Esophagus squamous epithelium (tissue), 5 donors: ENCODE data around the gene ZGPAT. TPM values are rescaled to one million over a fixed set of nuclear protein-coding genes. Genes with fewer than 3 reads are reported as not detected.

Experiments
- DNase-seq: peaks from one replicate; lab custom pipeline; 2025; lab: John Stamatoyannopoulos, UW
- H3K27ac ChIP-seq, 4 donors: fragments of 200-600 bp; sonication (generic); one replicate each; pipeline ENCODE4 v1.5.1; 2016 to 2019; ENCODE audit warnings: mild to moderate bottlenecking in 1 of 4
- H3K27me3 ChIP-seq, 4 donors: fragments of 200-600 bp; sonication (generic); 1 replicate in 3 of 4; 2 replicates in 1 of 4; pipeline versions ENCODE4 v1.5.1 to v1.6.0; 2017 to 2021; ENCODE audit warnings: antibody characterized with exemption in 1 of 4
- H3K36me3 ChIP-seq, 3 donors: fragments of 200-600 bp; sonication (generic); one replicate each; pipeline ENCODE4 v1.5.1; 2016 to 2019
- H3K4me1 ChIP-seq, 3 donors: fragments of 200-600 bp; sonication (generic); one replicate each; pipeline ENCODE4 v1.5.1; 2017 to 2019
- H3K4me3 ChIP-seq, 4 donors: fragments of 200-600 bp; sonication (generic); 1 replicate in 3 of 4; 2 replicates in 1 of 4; pipeline ENCODE4 v1.5.1; 2016 to 2019; ENCODE audit warnings: mild to moderate bottlenecking in 2 of 4, moderate library complexity in 1 of 4
- H3K9me3 ChIP-seq, 3 donors: fragments of 200-600 bp; sonication (generic); one replicate each; pipeline ENCODE4 v1.5.1; 2016 to 2019
- CTCF ChIP-seq, 6 experiments: fragments of 450-650 bp in 4 of 6; fragments of 200-600 bp in 2 of 6; sonication (generic) in 2 of 6; IDR thresholded peaks; one replicate each; pipeline ENCODE4 v1.5.1; 2016 to 2019; ENCODE audit warnings: antibody characterized with exemption in 6 of 6, mild to moderate bottlenecking in 4 of 6, moderate library complexity in 4 of 6
- POLR2A ChIP-seq, 4 donors: fragments of 450-650 bp; IDR thresholded peaks; one replicate each; pipeline ENCODE4 v1.6.1; 2017; ENCODE audit warnings: antibody characterized with exemption in 4 of 4, mild to moderate bottlenecking in 4 of 4, moderate library complexity in 3 of 4
- WGBS, 2 donors: methylation state at CpG; one replicate each; pipeline ENCODE4 v1.1.5; 2018; 5-methylcytosine and 5-hydroxymethylcytosine counted together
- intact Hi-C: fragments of 100-400 bp; cut with DNase I; formaldehyde crosslinking; loops from one replicate; pipeline ENCODE4 v1.15.0; 2022
- total RNA-seq, 4 donors: library from RNA; depleted of rRNA; stranded (reverse); fragments of >200 nt; gene quantifications; one replicate each; pipeline ENCODE4 v1.1.0, GENCODE V29; 2016
- donor health status: DM: yes; HTN: yes; CAD: no.

The ZGPAT gene
- total RNA-seq, 4 donors from 2014 or later: 25.4 to 31.9 (median 28.3) TPM

GRCh38 chr20:63702751-63703470 lies 4.9 kb upstream of the ZGPAT start:
- TF ChIP-seq CTCF (IDR thresholded peaks at IDR 0.05): no peak
- no peak for TF ChIP-seq POLR2A (IDR thresholded peaks at IDR 0.05)

GRCh38 chr20:63703471-63703975 lies 4.3 kb upstream of the ZGPAT start:
- Histone ChIP-seq H3K9me3 (no peaks in the 10 kb centered on the region), H3K36me3 (peaks cover 10 to 45% (median 25%) of the 10 kb centered on the region in 3 donors)
- intact Hi-C loops: no loop called here

More at GRCh38 chr20:63702751-63703470, 4.9 kb upstream of the ZGPAT start:
- WGBS, 2 donors: 52 to 83% methylated on average over 5 to 9 of the region's 13 CpGs
- Histone ChIP-seq H3K27me3 (no peaks in the 10 kb centered on the region), H3K36me3 (peaks cover 10 to 45% (median 25%) of the 10 kb centered on the region in 3 donors), H3K4me3 (no peak overlapping the region), H3K9me3 (no peaks in the 10 kb centered on the region), H3K27ac (no peak overlapping the region), H3K4me1 (peaks cover 27 to 40% (median 32%) of the 10 kb centered on the region in 3 donors)
- intact Hi-C loops: no loop called here
- no peak for DNase-seq

GRCh38 chr20:63703976-63704748 lies 3.7 kb upstream of the ZGPAT start:
- DNase-seq: no peak
- no peak overlapping the region for H3K27ac ChIP-seq

More at GRCh38 chr20:63703471-63703975, 4.3 kb upstream of the ZGPAT start:
- DNase-seq: no peak
- Histone ChIP-seq H3K4me1 (peaks cover 27 to 38% (median 27%) of the 10 kb centered on the region in 3 donors), H3K4me3 (no peak overlapping the region), H3K27me3 (no peaks in the 10 kb centered on the region), H3K27ac (no peak overlapping the region)
- WGBS, 2 donors: 90% methylated on average over 2 of the region's 15 CpGs; no CpG with 5 or more reads in 1 of the 2 donors
- TF ChIP-seq CTCF (IDR thresholded peaks at IDR 0.05) (no peak), POLR2A (IDR thresholded peaks at IDR 0.05) (no peak)

GRCh38 chr20:63704749-63705117 lies 3.1 kb upstream of the ZGPAT start:
- DNase-seq: no peak
- no peak for TF ChIP-seq POLR2A (IDR thresholded peaks at IDR 0.05)
- Histone ChIP-seq H3K9me3 (no peaks in the 10 kb centered on the region), H3K27me3 (no peaks in the 10 kb centered on the region), H3K4me3 (no peak overlapping the region), H3K4me1 (peaks cover 22 to 38% (median 27%) of the 10 kb centered on the region in 3 donors), H3K27ac (no peak overlapping the region), H3K36me3 (peaks cover 10 to 54% (median 29%) of the 10 kb centered on the region in 3 donors)
- WGBS, 2 donors: 79 to 88% methylated on average over 5 of the region's 6 CpGs
- intact Hi-C loops: no loop called here

More at GRCh38 chr20:63703976-63704748, 3.7 kb upstream of the ZGPAT start:
- intact Hi-C loops: no loop called here
- 67 to 80% methylated on average over 2 to 3 of the region's 11 CpGs for WGBS, 2 donors
- Histone ChIP-seq H3K4me1 (peaks cover 27 to 38% (median 27%) of the 10 kb centered on the region in 3 donors), H3K27me3 (no peaks in the 10 kb centered on the region), H3K4me3 (no peak overlapping the region), H3K9me3 (no peaks in the 10 kb centered on the region), H3K36me3 (peaks cover 10 to 48% (median 25%) of the 10 kb centered on the region in 3 donors)
- no peak for TF ChIP-seq CTCF (IDR thresholded peaks at IDR 0.05)
- no peak for TF ChIP-seq POLR2A (IDR thresholded peaks at IDR 0.05)

- no peak overlapping the region for H3K27ac ChIP-seq
- intact Hi-C loops: no loop called here
- peaks cover 22 to 41% (median 23%) of the 10 kb centered on the region in 3 donors for H3K4me1 ChIP-seq
- TF ChIP-seq CTCF (IDR thresholded peaks at IDR 0.05) (no peak), POLR2A (IDR thresholded peaks at IDR 0.05) (no peak)
- H3K9me3 ChIP-seq: no peaks in the 10 kb centered on the region
- H3K4me3 ChIP-seq: no peak overlapping the region
- H3K36me3 ChIP-seq: peaks cover 10 to 57% (median 29%) of the 10 kb centered on the region in 3 donors
- H3K27me3 ChIP-seq: no peaks in the 10 kb centered on the region
- DNase-seq: no peak
- 90 to 92% methylated on average over 2 to 6 of the region's 8 CpGs for WGBS, 2 donors
These were observed 2.4 kb upstream of the ZGPAT start for GRCh38 chr20:63705232-63706026.
